ENCODE data around the gene LHX4. TPM values are rescaled to one million over a fixed set of nuclear protein-coding genes. Genes with fewer than 3 reads are reported as not detected.

Gene LHX4
- total and polyA plus RNA-seq, 2 of the 4 experiments (the other 2 are of a cell fraction) = 0.05 to 0.18 TPM

- DNase-seq (no peak), ATAC-seq (ENCODE audit: low read depth) (no peak)
- no peak for TF ChIP-seq ELK1 (IDR thresholded peaks at IDR 0.05; ENCODE audit: borderline replicate concordance, low read depth, low read length)
- no peak for TF ChIP-seq RAD21 (IDR thresholded peaks at IDR 0.05; ENCODE audit: low read length)
- TF ChIP-seq RCOR1 (IDR thresholded peaks at IDR 0.05; ENCODE audit: insufficient replicate concordance, low read length) = no peak
- no peak overlapping the region for H3K9ac ChIP-seq (ENCODE audit: low read depth, low read length)
- intact Hi-C loops (cut with micrococcal nuclease) (no loop called here), dilution Hi-C loops (cut with HindIII; ENCODE audit: low sequenced_read_pairs, unreplicated experiment) (no loop called here), in situ Hi-C loops (cut with MboI; ENCODE audit: low sequenced_read_pairs) (no loop called here)
- H2AFZ ChIP-seq (replicated peaks; ENCODE audit: low read length, poor library complexity) = no peak overlapping the region
- H2BK20ac ChIP-seq (ENCODE audit: low read depth, low read length) = no peak overlapping the region
- no peak overlapping the region for H3K4me2 ChIP-seq (ENCODE audit: low read depth, low read length)
- no peaks in the 10 kb centered on the region for H4K20me1 ChIP-seq (ENCODE audit: insufficient read depth, low read length)
- H4K8ac ChIP-seq (ENCODE audit: low read depth in 2 of 2, low read length in 2 of 2) = no peak overlapping the region
- no peaks in the 10 kb centered on the region for H3K9me3 ChIP-seq (ENCODE audit: control insufficient read depth, insufficient read depth, low read length)
- no peak overlapping the region for H3K4me3 ChIP-seq (ENCODE audit: insufficient read depth, low read depth, low read length)
- H3K79me1 ChIP-seq (ENCODE audit: low read depth in 1 of 2, low read length in 2 of 2) = no peaks in the 10 kb centered on the region
- no peak overlapping the region for H2BK120ac ChIP-seq (ENCODE audit: low read depth, low read length)
- H2BK5ac ChIP-seq (ENCODE audit: low read depth, low read length, poor library complexity, severe bottlenecking) = no peak overlapping the region
- no peak overlapping the region for H4K91ac ChIP-seq (ENCODE audit: insufficient read depth, low read depth, low read length)
- no peak overlapping the region for H4K5ac ChIP-seq (ENCODE audit: low read depth, low read length)
- CTCF ChIA-PET = no interaction called here
- no peak overlapping the region for H3K18ac ChIP-seq (ENCODE audit: low read depth, low read length)
- H3K9me1 ChIP-seq (ENCODE audit: insufficient read depth, low read length) = no peaks in the 10 kb centered on the region
- POLR2A ChIA-PET (ENCODE audit: unreplicated experiment) = no interaction called here
- no TSS peak for BruUV-seq (replicated peaks)
- no peak overlapping the region for H3K56ac ChIP-seq (ENCODE audit: extremely low read depth, insufficient read depth, low read length)
- H3K36me3 ChIP-seq (ENCODE audit: control insufficient read depth, insufficient read depth, low read length) = no peaks in the 10 kb centered on the region
- no peak overlapping the region for H3K23ac ChIP-seq (ENCODE audit: low read depth, low read length)
- H3K4me1 ChIP-seq (ENCODE audit: control insufficient read depth, insufficient read depth, low read length) = peaks cover 2% of the 10 kb centered on the region; the same call in 1 of the 2 replicates
- no peak overlapping the region for H2AK5ac ChIP-seq (ENCODE audit: low read depth, low read length)
- H2AK9ac ChIP-seq (replicated peaks; ENCODE audit: low read depth, low read length, poor library complexity) = no peak overlapping the region
- WGBS, 2 experiments (ENCODE audit: extremely low coverage in 2 of 2, insufficient read length in 1 of 2) = 68% methylated on average over 5 of the region's 11 CpGs; no CpG with 5 or more reads in 1 of the 2 experiments
- H3K4ac ChIP-seq (ENCODE audit: low read depth, low read length) = no peak overlapping the region
- H3K27me3 ChIP-seq (ENCODE audit: control insufficient read depth, insufficient read depth, low read length) = peaks cover 47% of the 10 kb centered on the region
- no peak overlapping the region for H2BK15ac ChIP-seq (ENCODE audit: low read depth, low read length)
- H3K27ac ChIP-seq (ENCODE audit: insufficient read depth, low read length) = no peak overlapping the region
- no peak overlapping the region for H3K14ac ChIP-seq (replicated peaks; ENCODE audit: low read depth, low read length)
Observed at GRCh38 chr1:180219776-180220175, 10.3 kb upstream of the LHX4 start.

Measured in IMR-90 (cell line).